ENCODE measurements around the gene FANCI.
"Not testable (repeated sequence)": the region's sequence is repeated elsewhere in the genome, so short reads cannot be mapped to it uniquely, and the experiment has no call there.

FANCI gene

DNA sequence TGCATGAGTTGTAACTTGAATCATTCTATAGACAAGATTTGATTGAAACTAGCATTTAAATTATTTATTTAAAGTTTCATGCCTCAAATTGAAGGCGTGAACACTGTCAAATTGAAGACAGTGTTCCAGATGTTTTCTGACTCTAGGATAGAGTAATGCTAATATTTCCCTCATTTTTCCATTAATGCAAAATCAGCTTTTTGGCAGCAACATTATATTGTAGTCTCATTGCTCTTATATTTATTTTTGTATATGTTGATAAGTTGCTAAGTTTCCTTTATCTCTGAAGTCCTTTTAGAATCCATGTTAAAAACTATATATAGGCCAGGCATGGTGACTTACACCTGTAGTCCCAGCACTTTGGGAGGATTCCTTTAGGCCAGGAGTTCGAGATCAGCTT is 4.8 kb downstream of the FANCI start:
- DNase-seq (ENCODE audit: low read depth) = no peak
- no peak overlapping the region for H3K4me3 ChIP-seq (ENCODE audit: control insufficient read depth, low read depth, low read length)

DNA sequence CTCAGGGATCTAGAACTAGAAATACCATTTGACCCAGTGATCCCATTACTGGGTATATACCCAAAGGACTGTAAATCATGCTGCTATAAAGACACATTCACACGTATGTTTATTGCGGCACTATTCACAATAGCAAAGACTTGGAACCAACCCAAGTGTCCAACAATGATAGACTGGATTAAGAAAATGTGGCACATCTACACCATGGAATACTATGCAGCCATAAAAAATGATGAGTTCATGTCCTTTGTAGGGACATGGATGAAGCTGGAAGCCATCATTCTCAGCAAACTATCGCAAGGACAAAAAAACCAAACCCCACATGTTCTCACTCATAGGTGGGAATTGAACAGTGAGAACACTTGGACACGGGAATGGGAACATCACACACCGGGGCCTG is 6.4 kb downstream of the FANCI start:
- not testable (repeated sequence) for DNase-seq (ENCODE audit: low read depth); H3K4me3 ChIP-seq (ENCODE audit: control insufficient read depth, low read depth, low read length)

More for the DNA sequence above, 4.8 kb downstream of the FANCI start:
- TF ChIP-seq, protein P1, sequence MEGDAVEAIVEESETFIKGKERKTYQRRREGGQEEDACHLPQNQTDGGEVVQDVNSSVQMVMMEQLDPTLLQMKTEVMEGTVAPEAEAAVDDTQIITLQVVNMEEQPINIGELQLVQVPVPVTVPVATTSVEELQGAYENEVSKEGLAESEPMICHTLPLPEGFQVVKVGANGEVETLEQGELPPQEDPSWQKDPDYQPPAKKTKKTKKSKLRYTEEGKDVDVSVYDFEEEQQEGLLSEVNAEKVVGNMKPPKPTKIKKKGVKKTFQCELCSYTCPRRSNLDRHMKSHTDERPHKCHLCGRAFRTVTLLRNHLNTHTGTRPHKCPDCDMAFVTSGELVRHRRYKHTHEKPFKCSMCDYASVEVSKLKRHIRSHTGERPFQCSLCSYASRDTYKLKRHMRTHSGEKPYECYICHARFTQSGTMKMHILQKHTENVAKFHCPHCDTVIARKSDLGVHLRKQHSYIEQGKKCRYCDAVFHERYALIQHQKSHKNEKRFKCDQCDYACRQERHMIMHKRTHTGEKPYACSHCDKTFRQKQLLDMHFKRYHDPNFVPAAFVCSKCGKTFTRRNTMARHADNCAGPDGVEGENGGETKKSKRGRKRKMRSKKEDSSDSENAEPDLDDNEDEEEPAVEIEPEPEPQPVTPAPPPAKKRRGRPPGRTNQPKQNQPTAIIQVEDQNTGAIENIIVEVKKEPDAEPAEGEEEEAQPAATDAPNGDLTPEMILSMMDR (IDR thresholded peaks at IDR 0.05; ENCODE audit: control insufficient read depth, insufficient read depth, low read depth, low read length, missing control alignments) = no peak

DNA sequence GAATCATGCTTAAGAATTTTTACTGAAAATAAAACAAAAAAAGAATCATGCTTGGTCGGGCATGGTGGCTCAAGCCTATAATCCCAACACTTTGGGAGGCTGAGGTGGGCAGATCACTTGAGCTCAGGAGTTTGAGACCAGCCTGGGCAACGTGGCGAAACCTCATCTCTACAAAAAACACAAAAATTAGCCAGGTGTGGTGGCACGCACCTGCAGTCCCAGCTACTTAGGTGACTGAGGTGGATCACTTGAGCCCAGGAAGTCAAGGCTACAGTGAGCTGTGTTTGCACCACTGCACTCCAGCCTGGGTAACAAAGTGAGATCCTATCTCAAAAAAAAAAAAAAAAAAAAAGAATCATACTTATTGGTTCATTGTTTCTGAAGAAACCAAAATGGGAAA is 33.5 kb downstream of the FANCI start:
- not testable (repeated sequence) for DNase-seq (ENCODE audit: low read depth); H3K4me3 ChIP-seq (ENCODE audit: control insufficient read depth, low read depth, low read length)

DNA sequence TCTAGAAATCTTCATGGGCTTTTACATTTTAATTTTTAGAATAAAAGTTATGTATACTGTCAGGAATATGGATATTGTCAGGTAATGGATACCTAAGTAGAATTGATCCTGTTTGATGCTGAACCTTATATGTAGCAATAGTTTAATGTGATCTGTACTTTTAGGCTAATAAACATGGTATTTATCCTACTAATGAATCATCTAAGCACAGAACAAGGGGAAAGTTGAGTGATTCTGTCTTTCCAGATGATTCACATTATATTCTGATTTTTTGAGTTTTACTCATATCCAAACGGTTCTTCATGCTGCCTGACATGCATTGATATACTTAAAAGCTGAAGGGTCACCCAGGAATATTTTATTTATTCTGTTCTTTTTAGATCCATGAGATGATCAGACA is 34.5 kb downstream of the FANCI start:
- DNase-seq (ENCODE audit: low read depth) = no peak
- TF ChIP-seq, protein P1 (IDR thresholded peaks at IDR 0.05; ENCODE audit: control insufficient read depth, insufficient read depth, low read depth, low read length, missing control alignments) = no peak
- H3K4me3 ChIP-seq (ENCODE audit: control insufficient read depth, low read depth, low read length) = no peak overlapping the region

DNA sequence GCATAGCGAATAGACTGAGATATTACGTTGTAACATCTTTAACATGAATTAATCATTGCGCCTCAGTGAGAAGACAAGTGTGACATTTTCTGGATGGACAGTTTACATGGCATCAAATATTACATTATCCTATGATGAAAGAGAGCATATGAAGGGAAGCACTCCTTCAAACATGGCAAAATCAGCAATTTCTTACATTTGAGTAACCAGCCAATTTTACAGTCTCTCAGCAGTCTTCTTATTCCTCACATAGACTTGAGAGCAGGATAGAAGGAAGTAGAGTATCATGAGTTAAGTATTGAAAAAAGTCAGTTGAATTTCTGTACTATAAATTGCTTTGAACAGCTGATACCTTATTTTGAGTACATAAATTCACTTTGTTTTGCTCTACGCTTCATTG is 38.9 kb downstream of the FANCI start:
- TF ChIP-seq, protein P1 (IDR thresholded peaks at IDR 0.05; ENCODE audit: control insufficient read depth, insufficient read depth, low read depth, low read length, missing control alignments) = no peak
- DNase-seq (ENCODE audit: low read depth) = no peak
- no peak overlapping the region for H3K4me3 ChIP-seq (ENCODE audit: control insufficient read depth, low read depth, low read length)

DNA sequence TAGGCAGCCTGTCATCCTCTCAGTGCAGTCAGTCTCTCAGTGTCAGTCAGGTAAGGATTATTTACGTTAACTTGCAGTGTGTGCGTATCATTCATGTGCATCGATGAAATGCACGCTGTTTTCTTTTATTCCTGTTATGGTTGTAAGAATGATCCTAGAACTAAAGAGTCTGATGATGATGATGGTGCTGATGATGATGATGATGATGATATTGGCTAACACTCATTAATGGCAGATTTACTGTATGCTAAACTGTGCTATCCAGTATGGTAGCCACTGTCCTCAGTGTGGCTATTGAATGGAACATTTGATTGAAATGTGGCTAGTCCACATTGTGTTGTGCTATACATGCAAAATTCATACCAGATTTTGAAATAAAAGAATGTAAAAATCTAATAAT is 39.4 kb downstream of the FANCI start:
- TF ChIP-seq, protein P1 (IDR thresholded peaks at IDR 0.05; ENCODE audit: control insufficient read depth, insufficient read depth, low read depth, low read length, missing control alignments) = no peak
- no peak overlapping the region for H3K4me3 ChIP-seq (ENCODE audit: control insufficient read depth, low read depth, low read length)
- no peak for DNase-seq (ENCODE audit: low read depth)

DNA sequence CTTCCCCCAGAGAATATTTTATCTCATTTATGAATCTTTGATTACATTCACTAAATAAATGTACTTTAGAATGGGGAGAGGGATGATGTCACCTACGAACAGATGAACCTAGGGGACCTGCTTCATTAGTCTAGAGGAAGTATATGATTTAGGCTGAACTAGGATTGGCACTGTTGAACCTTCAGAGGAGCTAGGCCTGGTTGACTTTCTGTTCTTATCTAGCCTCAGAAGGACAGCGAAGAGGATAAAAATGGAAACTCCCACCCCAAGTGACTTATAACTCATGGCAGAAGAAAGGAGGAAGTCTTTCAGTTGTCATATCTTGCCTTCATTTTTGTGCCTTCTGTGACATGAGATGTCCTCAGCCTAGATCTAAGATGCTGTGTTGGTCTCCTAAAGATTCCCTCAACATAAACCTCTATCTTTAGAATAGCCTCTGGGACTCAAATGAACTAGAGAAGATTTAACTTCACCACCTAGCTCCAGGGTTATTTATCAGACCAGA is 48.2 kb downstream of the FANCI start:
- no peak for DNase-seq (ENCODE audit: low read depth)
- TF ChIP-seq, protein P1 (IDR thresholded peaks at IDR 0.05; ENCODE audit: control insufficient read depth, insufficient read depth, low read depth, low read length, missing control alignments) = no peak
- no peak overlapping the region for H3K4me3 ChIP-seq (ENCODE audit: control insufficient read depth, low read depth, low read length)

DNA sequence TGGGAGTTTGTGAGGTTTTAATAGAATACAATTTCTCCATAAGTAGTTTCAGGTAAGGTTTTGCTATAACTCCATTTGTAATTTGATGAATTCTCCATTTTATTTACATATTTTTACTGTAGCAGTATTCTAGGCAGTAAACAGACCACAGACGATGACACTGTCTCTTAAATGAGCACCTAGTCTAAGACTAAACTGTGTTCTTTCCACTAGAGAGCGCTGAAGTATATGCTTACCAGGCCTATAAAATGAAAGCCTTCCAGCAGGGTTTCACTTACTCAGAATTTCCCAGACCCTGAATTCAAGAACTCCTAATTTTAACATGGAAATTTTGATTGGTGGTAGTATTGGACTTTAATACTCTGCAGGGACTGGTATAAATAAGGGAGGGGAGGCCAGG is 49.2 kb downstream of the FANCI start:
- no peak overlapping the region for H3K4me3 ChIP-seq (ENCODE audit: control insufficient read depth, low read depth, low read length)
- no peak for DNase-seq (ENCODE audit: low read depth)
- TF ChIP-seq, protein P1 (IDR thresholded peaks at IDR 0.05; ENCODE audit: control insufficient read depth, insufficient read depth, low read depth, low read length, missing control alignments) = no peak
